Fibroblast of lung (primary cell): ENCODE results near the gene TMEM255B.

ENCODE experiments used
- EZH2 ChIP-seq: IDR thresholded peaks from 2 replicates; pipeline ENCODE4 v1.5.1; 2012; ENCODE audit warnings: low read length, control low read depth, mild to moderate bottlenecking; ENCODE audit errors: missing control alignments
- TF ChIP-seq, protein P1 (sequence below), 2 donors: IDR thresholded peaks in 1 of 2; conservative IDR thresholded peaks in 1 of 2; 1 replicate in 1 of 2; 2 replicates in 1 of 2; pipeline ENCODE4 v1.5.1; 2011 to 2012; ENCODE audit warnings: low read length in 2 of 2, control low read depth in 1 of 2, inconsistent platforms in 1 of 2, low read depth in 1 of 2, mild to moderate bottlenecking in 1 of 2

DNA sequence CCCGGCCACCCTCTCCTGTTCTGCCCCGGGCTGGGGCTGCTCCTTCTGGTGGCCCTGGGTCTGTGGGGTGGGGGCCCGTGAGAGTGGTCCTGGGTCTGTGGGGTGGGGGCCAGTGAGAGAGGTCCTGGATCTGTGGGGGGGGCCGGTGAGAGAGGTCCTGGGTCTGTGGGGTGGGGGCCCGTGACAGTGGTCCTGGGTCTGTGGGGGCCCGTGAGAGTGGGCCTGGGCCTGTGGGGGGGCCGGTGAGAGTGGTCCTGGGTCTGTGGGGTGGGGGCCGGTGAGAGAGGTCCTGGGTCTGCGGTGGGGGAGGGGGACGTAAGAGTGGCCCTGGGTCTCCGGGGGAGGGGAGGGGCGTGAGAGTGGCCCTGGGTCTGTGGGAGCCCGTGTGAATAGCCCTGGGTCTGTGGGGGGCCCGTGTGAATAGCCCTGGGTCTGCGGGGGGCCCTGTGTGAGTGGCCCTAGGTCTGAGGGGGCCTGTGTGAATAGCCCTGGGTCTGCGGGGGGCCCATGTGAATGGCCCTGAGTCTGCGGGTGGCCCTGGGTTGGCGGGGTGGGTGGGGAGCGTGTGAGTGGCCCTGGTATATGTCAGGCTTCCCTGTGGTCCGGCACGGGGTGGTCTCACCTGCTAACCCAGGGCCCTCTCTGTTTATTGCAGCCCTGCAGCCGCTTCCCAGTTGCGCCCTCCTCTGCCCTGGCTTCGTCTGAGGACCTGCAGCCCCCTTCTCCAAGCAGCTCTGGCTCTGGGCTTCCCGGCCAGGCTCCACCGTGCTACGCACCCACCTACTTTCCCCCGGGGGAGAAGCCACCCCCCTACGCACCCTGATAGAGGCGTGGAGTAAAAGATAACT lies 52.3 kb downstream of the TMEM255B start:
- TF ChIP-seq, protein P1, sequence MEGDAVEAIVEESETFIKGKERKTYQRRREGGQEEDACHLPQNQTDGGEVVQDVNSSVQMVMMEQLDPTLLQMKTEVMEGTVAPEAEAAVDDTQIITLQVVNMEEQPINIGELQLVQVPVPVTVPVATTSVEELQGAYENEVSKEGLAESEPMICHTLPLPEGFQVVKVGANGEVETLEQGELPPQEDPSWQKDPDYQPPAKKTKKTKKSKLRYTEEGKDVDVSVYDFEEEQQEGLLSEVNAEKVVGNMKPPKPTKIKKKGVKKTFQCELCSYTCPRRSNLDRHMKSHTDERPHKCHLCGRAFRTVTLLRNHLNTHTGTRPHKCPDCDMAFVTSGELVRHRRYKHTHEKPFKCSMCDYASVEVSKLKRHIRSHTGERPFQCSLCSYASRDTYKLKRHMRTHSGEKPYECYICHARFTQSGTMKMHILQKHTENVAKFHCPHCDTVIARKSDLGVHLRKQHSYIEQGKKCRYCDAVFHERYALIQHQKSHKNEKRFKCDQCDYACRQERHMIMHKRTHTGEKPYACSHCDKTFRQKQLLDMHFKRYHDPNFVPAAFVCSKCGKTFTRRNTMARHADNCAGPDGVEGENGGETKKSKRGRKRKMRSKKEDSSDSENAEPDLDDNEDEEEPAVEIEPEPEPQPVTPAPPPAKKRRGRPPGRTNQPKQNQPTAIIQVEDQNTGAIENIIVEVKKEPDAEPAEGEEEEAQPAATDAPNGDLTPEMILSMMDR (conservative IDR thresholded peaks at IDR 0.05 in 1 of 2, IDR thresholded peaks at IDR 0.05 in 1 of 2; ENCODE audit: low read depth in 1 of 2, low read length in 2 of 2): no peak
- TF ChIP-seq EZH2: no peak
